Stimulated activated CD8-positive, alpha-beta memory T cell treated with anti-CD3 and anti-CD28 coated beads, Interleukin-15, amount 100 ng/mL, for 1 hour (primary cell): Measurements from ENCODE around the gene GPT2.

ENCODE experiments used
- DNase-seq: peaks from one replicate; pipeline ENCODE4 v3.0.0-alpha.2; 2020; ENCODE audit warnings: low read depth

GPT2 gene

DNA sequence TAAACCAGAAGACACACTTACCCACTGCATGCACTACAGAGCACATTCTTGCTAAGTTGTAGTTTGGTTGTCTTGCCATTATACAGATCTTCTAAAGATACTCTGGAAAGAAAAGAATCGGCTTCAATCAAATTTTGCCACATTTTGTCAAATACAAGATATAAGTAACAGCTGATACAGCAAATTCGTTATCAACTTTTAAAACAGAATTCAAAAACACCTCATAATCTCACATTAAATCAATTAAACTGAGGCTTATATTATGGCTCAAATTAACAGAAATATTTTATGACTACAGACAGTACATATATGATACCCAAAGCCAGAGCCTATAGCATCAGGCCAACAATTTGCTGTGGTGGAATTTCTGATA, 83.9 kb downstream of the GPT2 start:
- DNase-seq, result no peak

DNA sequence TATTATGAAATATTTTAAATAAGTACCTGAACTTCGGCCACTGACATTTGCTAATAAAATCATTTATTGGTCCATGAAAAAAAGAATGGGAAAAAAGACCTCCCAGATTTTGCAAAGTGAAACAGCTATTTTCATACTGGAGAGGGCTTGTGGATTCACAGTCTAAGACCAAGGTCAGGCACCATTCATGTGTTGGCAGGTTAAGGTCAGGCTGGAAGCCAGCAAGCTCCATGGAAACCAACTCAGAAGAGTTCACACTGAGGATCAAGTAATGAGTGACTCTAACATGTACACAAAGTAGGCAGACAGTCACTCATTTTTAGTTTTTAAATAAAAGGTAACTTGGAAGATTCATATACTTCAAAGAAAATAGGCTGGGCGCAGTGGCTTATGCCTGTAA, 85.9 kb downstream of the GPT2 start:
- DNase-seq, result no peak

DNA sequence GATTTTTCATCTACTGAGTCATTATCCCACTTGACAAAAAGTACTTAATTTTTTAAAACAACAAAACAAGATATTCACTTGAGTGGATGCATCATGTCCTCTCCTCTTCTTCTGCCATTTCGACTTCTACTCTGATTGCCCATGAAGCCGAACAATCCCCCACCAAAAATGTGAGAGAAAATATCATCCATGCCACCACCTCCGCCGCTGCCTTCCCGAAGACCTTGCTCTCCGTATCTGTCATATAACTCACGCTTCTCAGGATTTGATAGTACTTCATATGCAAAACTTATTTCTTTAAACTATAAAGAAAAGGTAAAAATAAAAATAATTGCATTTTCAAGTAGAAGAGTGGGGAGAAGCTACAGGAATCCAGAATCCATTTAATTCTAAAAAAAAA, 87.1 kb downstream of the GPT2 start:
- no peak for DNase-seq

DNA sequence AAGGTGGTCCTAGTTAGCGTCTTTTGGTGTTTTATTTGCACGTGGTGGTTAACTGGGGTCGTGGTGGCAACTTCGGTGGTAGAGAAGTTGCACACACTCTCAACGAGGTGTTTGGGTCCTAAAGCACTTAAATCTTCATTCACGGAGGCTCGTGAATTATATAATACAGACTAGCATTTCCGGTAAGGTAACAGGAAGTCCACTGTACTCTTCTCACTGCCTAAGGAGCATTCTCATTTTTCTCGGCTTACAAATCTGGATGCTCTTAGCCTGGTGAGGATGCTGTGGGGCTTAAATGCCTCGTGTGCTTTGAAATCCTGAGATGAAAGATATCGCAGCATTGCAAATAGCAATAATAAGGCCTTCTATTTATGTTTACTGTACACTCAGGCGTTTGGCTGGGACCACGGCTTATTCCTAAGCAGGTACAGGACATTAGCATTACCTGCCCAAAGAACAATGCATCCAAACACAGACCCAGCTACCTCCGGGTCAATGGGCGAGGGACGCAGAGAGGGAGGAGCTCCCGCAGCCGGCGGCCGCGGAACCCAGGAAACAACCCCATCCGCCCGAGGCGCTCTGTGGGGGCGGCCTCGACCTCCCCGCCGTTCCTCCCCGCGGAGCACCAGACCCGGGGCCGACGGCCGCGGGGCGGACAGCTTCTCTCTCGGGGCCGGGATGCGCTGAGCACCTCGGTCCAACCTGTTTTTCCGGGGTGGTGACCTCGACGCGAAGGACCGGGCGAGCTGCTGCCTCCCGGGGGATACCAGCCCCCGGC, 88.5 kb downstream of the GPT2 start:
- no peak for DNase-seq

DNA sequence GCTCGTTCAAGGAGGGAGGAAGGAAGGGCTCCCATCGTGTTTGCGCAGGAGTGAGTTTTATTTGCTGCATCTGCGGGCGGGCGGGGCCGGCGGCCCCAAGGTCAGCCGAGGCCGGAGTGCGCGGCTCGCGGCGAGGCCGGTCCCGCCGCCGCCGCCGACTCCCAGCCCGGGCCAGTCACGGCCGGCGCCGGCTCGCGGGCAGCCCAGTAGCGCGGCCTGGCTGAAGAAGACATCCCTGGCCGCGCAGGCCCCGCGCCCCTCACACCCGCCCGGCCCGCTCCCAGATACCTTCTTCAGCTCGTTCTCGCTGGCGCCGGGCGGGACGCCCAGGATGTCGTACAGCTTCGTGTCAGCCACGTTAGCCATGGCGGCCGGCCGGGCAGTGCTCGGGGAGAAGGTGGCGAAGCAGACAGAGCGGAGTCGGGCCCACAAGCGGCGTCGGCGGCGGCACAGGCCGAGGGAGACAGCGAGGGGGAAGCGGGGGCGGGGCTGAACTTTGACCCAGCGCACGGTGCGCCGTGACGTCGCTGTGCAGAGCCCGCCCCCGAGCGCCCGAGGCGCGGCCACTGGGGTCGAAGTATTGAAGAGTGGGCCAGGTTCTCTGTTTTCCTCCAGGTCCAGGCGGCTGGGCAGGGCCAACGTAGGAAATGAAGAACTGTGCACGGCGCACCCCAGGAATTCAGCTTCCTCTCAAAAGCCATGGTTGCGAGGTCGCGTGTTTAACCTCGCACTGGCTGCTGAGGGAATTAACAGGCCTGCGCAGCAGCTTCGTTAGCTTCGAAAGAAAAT, 89.2 kb downstream of the GPT2 start, which contains the start of gene DNAJA2:
Gene DNAJA2, minus strand, starts transcription at position 468 of the 789 bp plus-strand sequence. Its CDS starts 102 bp downstream, at position 366.
- peak; percentile 86 for DNase-seq

DNA sequence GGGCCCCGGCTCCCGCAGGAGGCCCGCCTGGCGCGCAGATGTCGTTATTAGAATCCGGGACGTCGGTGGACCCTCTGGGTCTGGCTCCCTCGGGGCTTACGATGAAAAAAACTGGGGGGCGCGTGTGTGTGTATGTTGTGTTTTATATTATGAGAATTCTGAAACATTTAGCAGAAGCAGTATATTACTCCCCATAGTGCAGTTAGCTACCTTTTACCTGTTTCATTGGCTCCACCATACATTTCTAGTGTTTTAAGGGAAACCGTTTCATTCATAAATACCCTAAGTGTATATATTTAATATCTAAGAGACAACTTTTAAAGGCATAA, 89.8 kb downstream of the GPT2 start:
- DNase-seq, result no peak

DNA sequence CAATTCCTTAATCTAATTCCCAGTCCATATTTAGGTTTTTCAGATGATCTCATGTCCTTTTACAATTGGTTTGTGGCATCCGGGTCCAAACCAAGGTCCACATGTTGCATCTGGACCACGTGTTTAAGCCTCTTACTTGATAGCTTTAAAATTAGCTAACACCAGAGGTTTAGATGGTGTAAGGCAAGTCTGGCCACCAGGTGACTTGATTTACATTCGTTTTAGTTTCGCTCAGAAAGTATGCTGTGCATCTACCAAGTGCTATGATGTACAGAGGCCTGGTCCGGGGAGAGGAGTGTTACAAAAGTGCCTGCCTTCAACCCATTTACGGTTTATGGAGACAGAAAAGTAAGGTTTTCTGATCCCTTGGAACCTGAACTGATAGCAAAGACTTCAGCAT, 90.2 kb downstream of the GPT2 start:
- no peak for DNase-seq

DNA sequence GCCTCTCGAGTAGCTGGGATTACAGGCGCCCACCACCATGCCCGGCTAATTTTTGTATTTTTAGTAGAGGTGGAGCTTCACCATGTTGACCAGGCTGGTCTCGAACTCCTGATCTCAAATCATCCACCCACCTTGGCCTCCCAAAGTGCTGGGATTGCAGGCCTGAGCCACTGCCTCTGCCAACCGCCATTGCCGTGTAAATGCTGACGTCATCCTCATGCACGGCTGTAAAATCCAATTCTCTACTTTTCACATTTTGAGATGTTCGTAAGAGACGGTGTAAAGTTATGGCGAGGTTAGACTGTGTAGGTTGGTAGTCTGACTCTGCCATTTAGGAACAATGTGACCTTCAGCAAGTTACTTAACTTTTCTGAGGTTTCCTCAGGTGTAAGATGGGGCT, 91.0 kb downstream of the GPT2 start:
- DNase-seq, result no peak

DNA sequence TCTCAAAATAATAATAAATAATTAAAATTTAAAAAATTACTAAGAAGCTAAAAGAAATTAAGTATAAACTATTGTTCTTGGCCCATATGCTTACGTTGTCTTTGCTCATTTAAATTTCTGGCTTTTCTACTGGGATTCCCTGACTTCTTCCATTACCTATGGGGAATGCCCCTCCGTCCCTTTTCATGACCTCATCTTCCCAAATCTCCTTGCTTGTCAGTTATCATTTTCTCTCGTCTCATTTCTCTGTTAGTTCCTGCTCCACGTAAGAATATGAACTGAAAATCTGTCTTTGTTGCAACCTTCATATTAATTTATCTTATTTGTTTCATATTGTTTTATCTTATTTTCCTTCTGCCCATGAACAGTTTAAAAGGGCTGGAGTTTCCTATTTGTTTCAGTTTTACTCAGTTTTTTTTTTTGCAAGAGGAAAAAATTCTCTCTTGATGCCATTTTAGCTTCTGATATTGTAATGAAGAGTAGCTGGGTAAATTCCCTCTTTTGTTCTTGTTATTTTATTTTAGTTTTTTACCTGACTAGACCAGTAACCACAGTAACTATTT, 91.8 kb downstream of the GPT2 start:
- DNase-seq, result no peak

DNA sequence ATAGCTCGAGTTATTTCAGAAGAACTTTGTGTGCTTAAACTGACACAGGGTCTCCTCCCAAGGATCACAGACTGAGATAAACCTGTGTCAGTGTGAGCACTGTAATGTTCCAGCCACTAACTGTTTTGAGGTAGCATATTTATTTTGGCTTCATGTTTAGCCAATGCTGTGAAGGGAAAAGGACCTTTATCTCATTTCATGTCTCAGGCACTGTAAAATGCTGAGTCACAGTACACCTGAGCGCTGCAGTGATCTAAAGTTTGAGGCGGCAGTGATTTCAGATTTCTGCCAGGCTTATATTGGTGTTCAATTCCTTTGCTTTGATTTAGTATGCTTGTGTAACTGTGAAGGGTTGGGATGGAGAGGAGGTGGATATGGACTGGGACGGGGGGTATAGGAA, 92.4 kb downstream of the GPT2 start:
- DNase-seq, result no peak
